Esophagus muscularis mucosa (tissue), 3 donors: ENCODE data around the gene NSMF.

Experiments
- POLR2A ChIP-seq: fragments of 450-650 bp; IDR thresholded peaks from one replicate; pipeline ENCODE4 v1.6.1; 2017; ENCODE audit warnings: antibody characterized with exemption, moderate library complexity, mild to moderate bottlenecking, low read depth
- POLR2AphosphoS5 ChIP-seq, 2 donors: sonication (generic); formaldehyde crosslinking; IDR thresholded peaks; one replicate each; pipeline ENCODE4 v1.6.1; 2017; ENCODE audit warnings: antibody characterized with exemption in 2 of 2
- TF ChIP-seq, protein P1 (sequence below), 3 experiments: fragments of 200-600 bp in 2 of 3; fragments of 450-650 bp in 1 of 3; sonication (generic) in 2 of 3; IDR thresholded peaks; one replicate each; pipeline ENCODE4 v1.5.1; 2017 to 2019; ENCODE audit warnings: antibody characterized with exemption in 3 of 3, mild to moderate bottlenecking in 2 of 3, moderate library complexity in 1 of 3

GRCh38 chr9:137467161-137467581 lies 8.0 kb upstream of the NSMF start:
- TF ChIP-seq, protein P1, sequence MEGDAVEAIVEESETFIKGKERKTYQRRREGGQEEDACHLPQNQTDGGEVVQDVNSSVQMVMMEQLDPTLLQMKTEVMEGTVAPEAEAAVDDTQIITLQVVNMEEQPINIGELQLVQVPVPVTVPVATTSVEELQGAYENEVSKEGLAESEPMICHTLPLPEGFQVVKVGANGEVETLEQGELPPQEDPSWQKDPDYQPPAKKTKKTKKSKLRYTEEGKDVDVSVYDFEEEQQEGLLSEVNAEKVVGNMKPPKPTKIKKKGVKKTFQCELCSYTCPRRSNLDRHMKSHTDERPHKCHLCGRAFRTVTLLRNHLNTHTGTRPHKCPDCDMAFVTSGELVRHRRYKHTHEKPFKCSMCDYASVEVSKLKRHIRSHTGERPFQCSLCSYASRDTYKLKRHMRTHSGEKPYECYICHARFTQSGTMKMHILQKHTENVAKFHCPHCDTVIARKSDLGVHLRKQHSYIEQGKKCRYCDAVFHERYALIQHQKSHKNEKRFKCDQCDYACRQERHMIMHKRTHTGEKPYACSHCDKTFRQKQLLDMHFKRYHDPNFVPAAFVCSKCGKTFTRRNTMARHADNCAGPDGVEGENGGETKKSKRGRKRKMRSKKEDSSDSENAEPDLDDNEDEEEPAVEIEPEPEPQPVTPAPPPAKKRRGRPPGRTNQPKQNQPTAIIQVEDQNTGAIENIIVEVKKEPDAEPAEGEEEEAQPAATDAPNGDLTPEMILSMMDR (IDR thresholded peaks at IDR 0.05): no peak
- TF ChIP-seq POLR2AphosphoS5 (IDR thresholded peaks at IDR 0.05): no peak
- no peak for TF ChIP-seq POLR2A
